SIG-M5 treated with dmso at 0.1 percent for 504 hours (cell line): Measurements from ENCODE around the gene SLC14A1.
A peak's percentile ranks its signal among the peaks of the same experiment; 100 is the strongest.

Source experiments
- DNase-seq: peaks from one replicate; lab custom pipeline; 2025; ENCODE audit not compliant: unreplicated experiment; lab: John Stamatoyannopoulos, UW

The SLC14A1 gene

GRCh38 chr18:45722899-45723298 lies 1.1 kb upstream of the SLC14A1 start:
- peak; percentile 57 for DNase-seq

- no peak for DNase-seq
Measured at GRCh38 chr18:45724601-45725000, 620 bp downstream of the SLC14A1 start.

- DNase-seq, result no peak
Measured at GRCh38 chr18:45725336-45725735, 1.4 kb downstream of the SLC14A1 start.

GRCh38 chr18:45726603-45727002 lies 2.6 kb downstream of the SLC14A1 start:
- no peak for DNase-seq

- no peak for DNase-seq
Measured at GRCh38 chr18:45727068-45727467, 3.1 kb downstream of the SLC14A1 start.

- DNase-seq, result no peak
Measured at GRCh38 chr18:45728336-45729010, 4.5 kb downstream of the SLC14A1 start.

GRCh38 chr18:45730832-45731575 lies 7.0 kb downstream of the SLC14A1 start:
- DNase-seq, result no peak

GRCh38 chr18:45731716-45732115 lies 7.7 kb downstream of the SLC14A1 start:
- no peak for DNase-seq

GRCh38 chr18:45733535-45733934 lies 9.6 kb downstream of the SLC14A1 start:
- DNase-seq, result no peak

GRCh38 chr18:45734505-45734904 lies 10.5 kb downstream of the SLC14A1 start:
- DNase-seq, result no peak

- no peak for DNase-seq
Measured at GRCh38 chr18:45734944-45735343, 11.0 kb downstream of the SLC14A1 start.

GRCh38 chr18:45738660-45739059 lies 14.7 kb downstream of the SLC14A1 start:
- peak; percentile 2 for DNase-seq

GRCh38 chr18:45739268-45739667 lies 15.3 kb downstream of the SLC14A1 start:
- no peak for DNase-seq

GRCh38 chr18:45739848-45740247 lies 15.9 kb downstream of the SLC14A1 start:
- no peak for DNase-seq

GRCh38 chr18:45741056-45741455 lies 17.1 kb downstream of the SLC14A1 start:
- no peak for DNase-seq

GRCh38 chr18:45745817-45746461 lies 22.0 kb downstream of the SLC14A1 start:
- no peak for DNase-seq

- DNase-seq, result no peak
Measured at GRCh38 chr18:45748501-45748900, 24.5 kb downstream of the SLC14A1 start.

- no peak for DNase-seq
Measured at GRCh38 chr18:45749918-45750689, 26.1 kb downstream of the SLC14A1 start.

GRCh38 chr18:45751766-45752165 lies 27.8 kb downstream of the SLC14A1 start:
- no peak for DNase-seq

- no peak for DNase-seq
Measured at GRCh38 chr18:45752681-45753080, 28.7 kb downstream of the SLC14A1 start.

- DNase-seq, result no peak
Measured at GRCh38 chr18:45753286-45753685, 29.3 kb downstream of the SLC14A1 start.
